Neuronal stem cell (in vitro differentiated cells): ENCODE measurements around the gene POU2AF2.

Experiments used
- DNase-seq: peaks from one replicate; pipeline ENCODE4 v3.0.0-alpha.2; 2013; ENCODE audit warnings: low spot score
- H2AFZ ChIP-seq: one replicate; pipeline ENCODE4 v1.6.1; 2013; ENCODE audit warnings: mild to moderate bottlenecking, low read length, inconsistent platforms
- H2AK5ac ChIP-seq: 2 replicates; pipeline ENCODE4 v1.6.1; 2013; ENCODE audit warnings: low read depth, mild to moderate bottlenecking, inconsistent platforms, low read length, moderate library complexity, mixed read lengths
- H2BK120ac ChIP-seq: 2 replicates; pipeline ENCODE4 v1.6.1; 2013; ENCODE audit warnings: low read depth, mild to moderate bottlenecking, inconsistent platforms, low read length, moderate library complexity, mixed read lengths
- H2BK12ac ChIP-seq: one replicate; pipeline ENCODE4 v1.6.1; 2013; ENCODE audit warnings: low read length, inconsistent platforms
- H2BK15ac ChIP-seq: 2 replicates; pipeline ENCODE4 v1.6.1; 2013; ENCODE audit warnings: mild to moderate bottlenecking, low read length, inconsistent platforms, mixed read lengths
- H2BK5ac ChIP-seq: one replicate; pipeline ENCODE4 v1.6.1; 2013; ENCODE audit warnings: inconsistent platforms, mild to moderate bottlenecking, low read length, moderate library complexity
- H3K14ac ChIP-seq: one replicate; pipeline ENCODE4 v1.6.1; 2013; ENCODE audit warnings: low read length, inconsistent platforms
- H3K18ac ChIP-seq: 2 replicates; pipeline ENCODE4 v1.6.1; 2013; ENCODE audit warnings: low read length, inconsistent platforms
- H3K23ac ChIP-seq: 2 replicates; pipeline ENCODE4 v1.6.1; 2013; ENCODE audit warnings: low read depth, mild to moderate bottlenecking, mixed read lengths, low read length, inconsistent platforms; ENCODE audit not compliant: poor library complexity
- H3K27ac ChIP-seq: replicated peaks from 3 replicates; pipeline ENCODE4 v1.5.1; 2013; ENCODE audit warnings: low read length, inconsistent platforms
- H3K27me3 ChIP-seq, 3 experiments: 2 replicates each; pipeline ENCODE4 v1.6.1; 2013; ENCODE audit warnings: low read length in 3 of 3, mild to moderate bottlenecking in 2 of 3, inconsistent platforms in 1 of 3, low read depth in 1 of 3, mixed read lengths in 1 of 3, moderate library complexity in 1 of 3; ENCODE audit not compliant: control insufficient read depth in 3 of 3, insufficient read depth in 3 of 3
- H3K36me3 ChIP-seq, 2 donors: replicated peaks in 1 of 2; 2 replicates each; pipeline ENCODE4 v1.6.1; 2013; ENCODE audit warnings: low read length in 2 of 2; ENCODE audit not compliant: control insufficient read depth in 2 of 2, insufficient read depth in 2 of 2
- H3K4ac ChIP-seq: 2 replicates; pipeline ENCODE4 v1.6.1; 2013; ENCODE audit warnings: inconsistent platforms, mild to moderate bottlenecking, low read length, moderate library complexity
- H3K4me1 ChIP-seq, 2 donors: 1 replicate in 1 of 2; 2 replicates in 1 of 2; pipeline ENCODE4 v1.6.1; 2013; ENCODE audit warnings: low read length in 2 of 2, low read depth in 1 of 2; ENCODE audit not compliant: control insufficient read depth in 2 of 2, insufficient read depth in 1 of 2
- H3K4me2 ChIP-seq: one replicate; pipeline ENCODE4 v1.6.1; 2013; ENCODE audit warnings: mild to moderate bottlenecking, low read length, inconsistent platforms; ENCODE audit not compliant: insufficient read depth, poor library complexity, severe bottlenecking
- H3K4me3 ChIP-seq, 2 donors: 2 replicates each; pipeline ENCODE4 v1.5.1; 2013; ENCODE audit warnings: low read length in 2 of 2, mild to moderate bottlenecking in 2 of 2, inconsistent platforms in 1 of 2, moderate library complexity in 1 of 2
- H3K79me1 ChIP-seq: one replicate; pipeline ENCODE4 v1.6.1; 2013; ENCODE audit warnings: low read depth, mild to moderate bottlenecking, inconsistent platforms, low read length, moderate library complexity
- H3K9ac ChIP-seq: one replicate; pipeline ENCODE4 v1.6.1; 2013; ENCODE audit warnings: mild to moderate bottlenecking, low read depth, low read length, inconsistent platforms; ENCODE audit not compliant: poor library complexity
- H3K9me3 ChIP-seq, 2 donors: replicated peaks in 1 of 2; 2 replicates each; pipeline versions ENCODE3 to v1.6.1; 2013; ENCODE audit warnings: low read length in 2 of 2, mild to moderate bottlenecking in 2 of 2, inconsistent platforms in 1 of 2, low read depth in 1 of 2, mixed read lengths in 1 of 2, moderate library complexity in 1 of 2; ENCODE audit not compliant: control insufficient read depth in 2 of 2, insufficient read depth in 1 of 2
- H4K8ac ChIP-seq: one replicate; pipeline ENCODE4 v1.6.1; 2013; ENCODE audit warnings: low read depth, mild to moderate bottlenecking, inconsistent platforms, low read length, moderate library complexity
- H4K91ac ChIP-seq: one replicate; pipeline ENCODE4 v1.6.1; 2013; ENCODE audit warnings: low read length, low read depth, mild to moderate bottlenecking, inconsistent platforms; ENCODE audit not compliant: poor library complexity
- WGBS, 2 donors: extraction: QIAGEN DNeasy Blood & Tissue Kit; methylation state at CpG; one replicate each; pipeline ENCODE4 v1.1.7; 2013; ENCODE audit warnings: missing lambda C conversion rate in 2 of 2, mixed read lengths in 1 of 2; ENCODE audit not compliant: insufficient read length in 2 of 2, insufficient replicate concordance in 1 of 2; ENCODE audit errors: extremely low coverage in 2 of 2; 5-methylcytosine and 5-hydroxymethylcytosine counted together

Gene POU2AF2

DNA sequence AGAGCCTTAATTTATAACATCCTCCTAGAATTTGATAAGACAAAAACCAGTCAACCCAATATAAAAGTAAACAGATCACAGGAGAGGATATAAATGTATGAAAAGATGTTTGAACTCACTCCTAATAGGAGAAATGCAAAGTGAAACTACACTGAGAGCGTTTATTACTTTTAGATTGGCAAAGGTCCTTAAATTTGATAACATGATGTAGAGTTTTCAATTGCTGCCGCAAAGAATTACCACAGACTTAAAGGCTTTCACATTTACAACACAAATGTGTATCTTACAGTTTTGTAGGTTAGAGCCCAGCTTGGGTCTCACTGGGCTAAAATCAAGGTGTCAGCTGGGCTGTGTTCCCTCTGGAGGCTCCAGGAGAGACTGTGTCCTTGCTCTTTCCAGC is 9.1 kb upstream of the POU2AF2 start:
- H3K18ac ChIP-seq, result no peak overlapping the region
- H3K4me3 ChIP-seq, result no peak overlapping the region
- H2BK12ac ChIP-seq, result no peak overlapping the region
- H3K9ac ChIP-seq, result no peak overlapping the region
- no peak overlapping the region for H3K27ac ChIP-seq
- no CpG with 5 or more reads among the region's 2 CpGs for WGBS, 2 donors
- no peaks in the 10 kb centered on the region for H3K79me1 ChIP-seq
- H2AK5ac ChIP-seq, result no peak overlapping the region
- H3K14ac ChIP-seq, result no peak overlapping the region
- no peak overlapping the region for H3K23ac ChIP-seq
- H4K91ac ChIP-seq, result no peak overlapping the region
- no peak overlapping the region for H2AFZ ChIP-seq
- no peaks in the 10 kb centered on the region for H3K4me1 ChIP-seq
- H3K9me3 ChIP-seq, result no peaks in the 10 kb centered on the region
- no peak overlapping the region for H3K4ac ChIP-seq
- H3K27me3 ChIP-seq, result peaks cover 0 to 2% (median 0%) of the 10 kb centered on the region in 3 experiments
- no peak overlapping the region for H4K8ac ChIP-seq
- DNase-seq, result no peak
- no peak overlapping the region for H2BK15ac ChIP-seq
- no peak overlapping the region for H3K4me2 ChIP-seq
- H2BK5ac ChIP-seq, result no peak overlapping the region
- H2BK120ac ChIP-seq, result no peak overlapping the region
- no peaks in the 10 kb centered on the region for H3K36me3 ChIP-seq

DNA sequence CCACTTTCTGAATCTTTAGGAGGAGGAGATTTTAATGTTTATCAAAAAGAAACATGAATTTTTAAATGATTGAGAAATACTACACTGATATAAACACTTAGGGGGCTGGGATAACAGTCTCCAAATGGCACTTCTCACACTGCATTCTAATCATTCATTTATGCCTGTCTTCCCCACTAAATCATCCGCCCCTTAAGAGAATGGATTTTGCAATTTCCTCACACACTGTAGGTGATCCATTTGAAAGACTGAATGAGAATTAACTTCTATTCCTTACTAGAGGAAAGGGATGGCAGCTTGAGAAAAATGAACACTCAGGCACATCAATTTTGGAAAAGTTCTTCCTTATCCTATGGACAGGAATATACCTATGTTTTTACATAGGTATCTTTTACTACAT is 7.6 kb upstream of the POU2AF2 start:
- Histone ChIP-seq H3K23ac (no peak overlapping the region), H2BK12ac (no peak overlapping the region), H2BK120ac (no peak overlapping the region), H3K79me1 (no peaks in the 10 kb centered on the region), H4K91ac (no peak overlapping the region), H3K4me2 (no peak overlapping the region), H3K4ac (no peak overlapping the region), H3K27me3 (peaks cover 0 to 2% (median 0%) of the 10 kb centered on the region in 3 experiments), H3K36me3 (no peaks in the 10 kb centered on the region), H3K14ac (no peak overlapping the region), H3K4me1 (no peaks in the 10 kb centered on the region), H3K27ac (no peak overlapping the region), H2BK5ac (no peak overlapping the region), H3K9ac (no peak overlapping the region), H3K9me3 (no peaks in the 10 kb centered on the region), H2AK5ac (no peak overlapping the region), H4K8ac (no peak overlapping the region), H2BK15ac (no peak overlapping the region), H3K4me3 (no peak overlapping the region), H2AFZ (no peak overlapping the region), H3K18ac (no peak overlapping the region)
- no CpG with 5 or more reads among the region's 1 CpG for WGBS, 2 donors
- no peak for DNase-seq

DNA sequence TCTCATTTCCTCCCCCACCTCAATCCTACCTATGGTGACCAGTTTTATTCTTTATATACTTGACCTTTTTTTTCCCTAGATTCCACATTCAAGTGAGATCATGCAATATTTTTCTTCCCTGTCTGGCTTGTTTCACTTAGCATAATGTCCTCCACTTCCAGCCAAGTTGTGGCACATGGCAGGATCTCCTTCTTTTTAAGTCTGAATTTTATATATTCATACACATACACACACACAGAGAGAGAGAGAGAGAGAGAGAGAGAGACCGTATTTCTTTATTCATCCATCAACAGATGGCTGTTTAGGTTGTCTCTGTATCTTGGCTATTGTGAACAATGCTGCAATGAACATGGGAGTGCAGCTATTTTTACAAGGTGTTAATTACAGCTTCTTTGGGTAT is 1.4 kb downstream of the POU2AF2 start:
- H2BK12ac ChIP-seq, result no peak overlapping the region
- H4K8ac ChIP-seq, result no peak overlapping the region
- H3K4me2 ChIP-seq, result no peak overlapping the region
- H3K14ac ChIP-seq, result no peak overlapping the region
- no peaks in the 10 kb centered on the region for H3K9me3 ChIP-seq
- no peak overlapping the region for H3K4ac ChIP-seq
- no peak overlapping the region for H2AK5ac ChIP-seq
- no peak overlapping the region for H3K9ac ChIP-seq
- no peak overlapping the region for H2BK5ac ChIP-seq
- H3K4me3 ChIP-seq, result no peak overlapping the region
- H3K27ac ChIP-seq, result no peak overlapping the region
- no peak overlapping the region for H2BK120ac ChIP-seq
- no peaks in the 10 kb centered on the region for H3K4me1 ChIP-seq
- DNase-seq, result no peak
- H3K79me1 ChIP-seq, result no peaks in the 10 kb centered on the region
- WGBS, 2 donors, result no CpG with 5 or more reads among the region's 1 CpG
- no peak overlapping the region for H4K91ac ChIP-seq
- H3K18ac ChIP-seq, result no peak overlapping the region
- H2AFZ ChIP-seq, result no peak overlapping the region
- H3K23ac ChIP-seq, result no peak overlapping the region
- no peak overlapping the region for H2BK15ac ChIP-seq
- no peaks in the 10 kb centered on the region for H3K36me3 ChIP-seq
- H3K27me3 ChIP-seq, result no peaks in the 10 kb centered on the region

DNA sequence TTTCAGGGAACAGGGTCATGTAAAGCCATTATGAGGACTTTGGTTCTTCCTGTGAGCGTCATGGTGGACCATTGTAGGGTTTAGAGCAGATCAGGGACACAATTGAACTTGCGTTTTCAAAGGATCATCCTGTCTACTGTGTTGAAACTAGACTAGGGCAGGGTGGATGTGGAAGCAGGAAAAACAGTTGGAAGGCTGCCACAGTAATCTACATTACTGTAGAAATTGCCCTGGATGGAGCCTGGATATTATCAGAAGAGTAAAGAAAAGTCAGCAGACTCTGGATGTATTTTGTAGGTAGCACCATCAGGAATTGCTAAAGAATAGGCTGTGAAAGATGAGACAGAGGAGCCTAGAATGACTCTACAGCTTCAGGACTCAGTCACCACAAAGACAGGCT is 5.4 kb downstream of the POU2AF2 start:
- Histone ChIP-seq H2BK5ac (no peak overlapping the region), H3K14ac (no peak overlapping the region), H3K36me3 (no peaks in the 10 kb centered on the region), H3K27ac (no peak overlapping the region), H2BK15ac (no peak overlapping the region), H3K79me1 (no peaks in the 10 kb centered on the region), H3K4me2 (no peak overlapping the region), H4K91ac (no peak overlapping the region), H3K4me3 (no peak overlapping the region), H4K8ac (no peak overlapping the region), H2AK5ac (no peak overlapping the region), H3K9ac (no peak overlapping the region), H3K18ac (no peak overlapping the region), H2AFZ (no peak overlapping the region), H3K23ac (no peak overlapping the region), H3K9me3 (no peaks in the 10 kb centered on the region), H3K4me1 (no peaks in the 10 kb centered on the region), H2BK120ac (no peak overlapping the region), H3K4ac (no peak overlapping the region), H2BK12ac (no peak overlapping the region), H3K27me3 (no peaks in the 10 kb centered on the region)
- WGBS, 2 donors, result no CpG with 5 or more reads among the region's 2 CpGs
- DNase-seq, result no peak
